ENCODE measurements around the gene SLC14A1. TPM values are rescaled to one million over a fixed set of nuclear protein-coding genes. Genes with fewer than 3 reads are reported as not detected.
"Not testable (repeated sequence)": the region's sequence is repeated elsewhere in the genome, so short reads cannot be mapped to it uniquely, and the experiment has no call there.

The SLC14A1 gene
- total RNA-seq, 1 donor from 2014 or later, result 3.4 TPM

GRCh38 chr18:45751766-45752165, 27.8 kb downstream of the SLC14A1 start:
- Histone ChIP-seq H3K4me3 (no peak overlapping the region), H3K4me1 (no peaks in the 10 kb centered on the region), H3K9me3 (no peaks in the 10 kb centered on the region), H3K36me3 (no peaks in the 10 kb centered on the region), H3K27me3 (no peaks in the 10 kb centered on the region), H3K27ac (no peak overlapping the region)
- intact Hi-C loops (cut with DNase I), result no loop called here
- TF ChIP-seq CTCF (IDR thresholded peaks at IDR 0.05), result no peak
- no peak for TF ChIP-seq POLR2AphosphoS5 (IDR thresholded peaks at IDR 0.05; ENCODE audit: insufficient read depth in 1 of 2, low read depth in 1 of 2)
- no peak for TF ChIP-seq POLR2A (IDR thresholded peaks at IDR 0.05)
- DNase-seq (ENCODE audit: extremely low spot score in 2 of 2), result no peak

GRCh38 chr18:45752681-45753080, 28.7 kb downstream of the SLC14A1 start:
- H3K9me3 ChIP-seq, result no peaks in the 10 kb centered on the region
- no peak for DNase-seq (ENCODE audit: extremely low spot score in 2 of 2)
- no peak overlapping the region for H3K27ac ChIP-seq
- no peaks in the 10 kb centered on the region for H3K27me3 ChIP-seq
- TF ChIP-seq POLR2AphosphoS5 (IDR thresholded peaks at IDR 0.05; ENCODE audit: insufficient read depth in 1 of 2, low read depth in 1 of 2), result no peak
- no peak for TF ChIP-seq POLR2A (IDR thresholded peaks at IDR 0.05)
- TF ChIP-seq CTCF (IDR thresholded peaks at IDR 0.05), result no peak
- intact Hi-C loops (cut with DNase I), result no loop called here
- H3K4me3 ChIP-seq, result no peak overlapping the region
- no peaks in the 10 kb centered on the region for H3K4me1 ChIP-seq
- H3K36me3 ChIP-seq, result no peaks in the 10 kb centered on the region

GRCh38 chr18:45753286-45753685, 29.3 kb downstream of the SLC14A1 start:
- no peaks in the 10 kb centered on the region for H3K27me3 ChIP-seq
- H3K36me3 ChIP-seq, result no peaks in the 10 kb centered on the region
- H3K9me3 ChIP-seq, result no peaks in the 10 kb centered on the region
- no peak for TF ChIP-seq POLR2AphosphoS5 (IDR thresholded peaks at IDR 0.05; ENCODE audit: insufficient read depth in 1 of 2, low read depth in 1 of 2)
- TF ChIP-seq CTCF (IDR thresholded peaks at IDR 0.05), result no peak
- no peak for TF ChIP-seq POLR2A (IDR thresholded peaks at IDR 0.05)
- no peak overlapping the region for H3K27ac ChIP-seq
- intact Hi-C loops (cut with DNase I), result no loop called here
- H3K4me1 ChIP-seq, result no peaks in the 10 kb centered on the region
- no peak overlapping the region for H3K4me3 ChIP-seq
- no peak for DNase-seq (ENCODE audit: extremely low spot score in 2 of 2)

GRCh38 chr18:45755934-45756333, 32.0 kb downstream of the SLC14A1 start:
- no peaks in the 10 kb centered on the region for H3K4me1 ChIP-seq
- H3K4me3 ChIP-seq, result no peak overlapping the region
- no peaks in the 10 kb centered on the region for H3K9me3 ChIP-seq
- no peak for DNase-seq (ENCODE audit: extremely low spot score in 2 of 2)
- intact Hi-C loops (cut with DNase I), result no loop called here
- TF ChIP-seq POLR2AphosphoS5 (IDR thresholded peaks at IDR 0.05; ENCODE audit: insufficient read depth in 1 of 2, low read depth in 1 of 2) (peak in 1 of 2 donors; percentile 37), POLR2A (IDR thresholded peaks at IDR 0.05) (no peak)
- no peaks in the 10 kb centered on the region for H3K36me3 ChIP-seq
- no peaks in the 10 kb centered on the region for H3K27me3 ChIP-seq
- no peak overlapping the region for H3K27ac ChIP-seq

- no peaks in the 10 kb centered on the region for H3K36me3 ChIP-seq
- H3K27ac ChIP-seq, result no peak overlapping the region
- no peaks in the 10 kb centered on the region for H3K9me3 ChIP-seq
- H3K27me3 ChIP-seq, result no peaks in the 10 kb centered on the region
- no peak overlapping the region for H3K4me3 ChIP-seq
- H3K4me1 ChIP-seq, result no peaks in the 10 kb centered on the region
- no peak for DNase-seq (ENCODE audit: extremely low spot score in 2 of 2)
- no peak for TF ChIP-seq POLR2AphosphoS5 (IDR thresholded peaks at IDR 0.05; ENCODE audit: insufficient read depth in 1 of 2, low read depth in 1 of 2)
- intact Hi-C loops (cut with DNase I), result no loop called here
Measured at GRCh38 chr18:45757005-45757404, 33.0 kb downstream of the SLC14A1 start.

- DNase-seq (ENCODE audit: extremely low spot score in 2 of 2); H3K27me3 ChIP-seq; H3K9me3 ChIP-seq; H3K4me3 ChIP-seq; H3K36me3 ChIP-seq; H3K27ac ChIP-seq; intact Hi-C loops (cut with DNase I); H3K4me1 ChIP-seq: not testable (repeated sequence)
Measured at GRCh38 chr18:45757644-45758043, 33.7 kb downstream of the SLC14A1 start.

All from vagina (tissue), 2 donors.